Type B pancreatic cell (in vitro differentiated cells): ENCODE data around the gene GLI3. TPM values are rescaled to one million over a fixed set of nuclear protein-coding genes. Genes with fewer than 3 reads are reported as not detected.

ENCODE experiments used
- DNase-seq: peaks from one replicate; pipeline ENCODE4 v3.0.0; 2021; ENCODE audit warnings: mixed read lengths; ENCODE audit not compliant: unreplicated experiment; ENCODE audit errors: extremely low spot score
- H3K27ac Mint-ChIP-seq: 2 replicates; pipeline ENCODE4 v1.8.0; 2021; ENCODE audit warnings: mild to moderate bottlenecking, mixed read lengths
- H3K27me3 Mint-ChIP-seq: 2 replicates; pipeline ENCODE4 v1.8.0; 2021; ENCODE audit warnings: mixed read lengths
- H3K36me3 Mint-ChIP-seq: 2 replicates; pipeline ENCODE4 v1.8.0; 2021; ENCODE audit warnings: mixed read lengths
- H3K4me1 Mint-ChIP-seq: one replicate; pipeline ENCODE4 v1.8.0; 2021; ENCODE audit warnings: mixed read lengths; ENCODE audit not compliant: unreplicated experiment
- H3K4me3 Mint-ChIP-seq: 2 replicates; pipeline ENCODE4 v1.8.0; 2021; ENCODE audit warnings: mild to moderate bottlenecking, mixed read lengths
- H3K9me3 Mint-ChIP-seq: 2 replicates; pipeline ENCODE4 v1.8.0; 2021; ENCODE audit warnings: mixed read lengths
- CTCF ChIP-seq: fragments of 200-600 bp; sonication (generic); conservative IDR thresholded peaks from 2 replicates; pipeline ENCODE4 v1.5.0; 2021; ENCODE audit warnings: antibody characterized with exemption, mild to moderate bottlenecking
- total RNA-seq: library from RNA; stranded (reverse); gene quantifications from 2 replicates; pipeline ENCODE4 v1.2.1, GENCODE V29; 2021; ENCODE audit warnings: low replicate concordance

Gene GLI3
- total RNA-seq, 1 donor from 2014 or later = 141 TPM

GRCh38 chr7:42236266-42236975 is 588 bp downstream of the GLI3 start:
- H3K27me3 Mint-ChIP-seq = peaks cover 19% of the 10 kb centered on the region

GRCh38 chr7:42235741-42236161 is 1.3 kb downstream of the GLI3 start:
- Mint-ChIP-seq H3K27ac (peak overlapping the region; percentile 84), H3K4me3 (peak overlapping the region; percentile 96)

More at GRCh38 chr7:42236266-42236975, 588 bp downstream of the GLI3 start:
- DNase-seq = peak; percentile 80
- H3K36me3 Mint-ChIP-seq = no peaks in the 10 kb centered on the region
- H3K27ac Mint-ChIP-seq = peak overlapping the region; percentile 84
- no peaks in the 10 kb centered on the region for H3K9me3 Mint-ChIP-seq
- TF ChIP-seq CTCF = no peak
- peaks cover 58% of the 10 kb centered on the region for H3K4me1 Mint-ChIP-seq
- H3K4me3 Mint-ChIP-seq = peak overlapping the region; percentile 96

GRCh38 chr7:42234736-42235135 is 2.3 kb downstream of the GLI3 start:
- no peak for TF ChIP-seq CTCF
- Mint-ChIP-seq H3K27ac (no peak overlapping the region), H3K9me3 (no peaks in the 10 kb centered on the region), H3K27me3 (peaks cover 16% of the 10 kb centered on the region), H3K4me3 (peak overlapping the region; percentile 96), H3K4me1 (peaks cover 55% of the 10 kb centered on the region), H3K36me3 (no peaks in the 10 kb centered on the region)
- DNase-seq = no peak

More at GRCh38 chr7:42235741-42236161, 1.3 kb downstream of the GLI3 start:
- Mint-ChIP-seq H3K9me3 (no peaks in the 10 kb centered on the region), H3K4me1 (peaks cover 55% of the 10 kb centered on the region), H3K36me3 (no peaks in the 10 kb centered on the region), H3K27me3 (peaks cover 22% of the 10 kb centered on the region)
- no peak for TF ChIP-seq CTCF
- no peak for DNase-seq

- Mint-ChIP-seq H3K27ac (peak overlapping the region; percentile 70), H3K4me1 (peaks cover 55% of the 10 kb centered on the region), H3K9me3 (no peaks in the 10 kb centered on the region), H3K4me3 (peak overlapping the region; percentile 96), H3K27me3 (peaks cover 10% of the 10 kb centered on the region), H3K36me3 (no peaks in the 10 kb centered on the region)
- TF ChIP-seq CTCF = no peak
- DNase-seq = no peak
Observed at GRCh38 chr7:42233695-42234331, 3.2 kb downstream of the GLI3 start.

- H3K4me1 Mint-ChIP-seq = peaks cover 55% of the 10 kb centered on the region
- peaks cover 10% of the 10 kb centered on the region for H3K27me3 Mint-ChIP-seq
- H3K36me3 Mint-ChIP-seq = no peaks in the 10 kb centered on the region
- peak overlapping the region; percentile 70 for H3K27ac Mint-ChIP-seq
- peak overlapping the region; percentile 96 for H3K4me3 Mint-ChIP-seq
- no peak for TF ChIP-seq CTCF
- no peaks in the 10 kb centered on the region for H3K9me3 Mint-ChIP-seq
- no peak for DNase-seq
Observed at GRCh38 chr7:42233171-42233570, 3.8 kb downstream of the GLI3 start.
